Neutrophil (primary cell): Measurements from ENCODE around the gene GPC6.

Experiments used
- H3K27ac ChIP-seq: fragments of 200-600 bp; sonication (generic); 2 replicates; pipeline ENCODE4 v1.5.1; 2016; ENCODE audit warnings: mild to moderate bottlenecking, moderate library complexity
- H3K27me3 ChIP-seq: fragments of 200-600 bp; sonication (generic); 2 replicates; pipeline ENCODE4 v1.6.0; 2016; ENCODE audit warnings: mild to moderate bottlenecking
- H3K36me3 ChIP-seq: fragments of 200-600 bp; sonication (generic); 2 replicates; pipeline ENCODE4 v1.5.1; 2017
- H3K4me1 ChIP-seq, 2 experiments: fragments of 200-600 bp in 1 of 2; sonication (generic) in 1 of 2; 1 replicate in 1 of 2; 2 replicates in 1 of 2; pipeline versions ENCODE4 v1.5.1 to v1.6.1; 2013 to 2016; ENCODE audit warnings: low read depth in 1 of 2, low read length in 1 of 2, mild to moderate bottlenecking in 1 of 2, moderate library complexity in 1 of 2; ENCODE audit not compliant: control insufficient read depth in 1 of 2, insufficient read depth in 1 of 2
- H3K4me3 ChIP-seq, 2 experiments: fragments of 200-600 bp in 1 of 2; sonication (generic) in 1 of 2; 1 replicate in 1 of 2; 2 replicates in 1 of 2; pipeline ENCODE4 v1.5.1; 2013 to 2016; ENCODE audit warnings: low read depth in 1 of 2, low read length in 1 of 2, mild to moderate bottlenecking in 1 of 2, moderate library complexity in 1 of 2
- H3K9me3 ChIP-seq: fragments of 200-600 bp; sonication (generic); 2 replicates; pipeline ENCODE4 v1.5.1; 2016
- CTCF ChIP-seq: fragments of 200-600 bp; sonication (generic); IDR thresholded peaks from 2 replicates; pipeline ENCODE4 v1.5.1; 2016; ENCODE audit warnings: antibody characterized with exemption

Gene GPC6

DNA sequence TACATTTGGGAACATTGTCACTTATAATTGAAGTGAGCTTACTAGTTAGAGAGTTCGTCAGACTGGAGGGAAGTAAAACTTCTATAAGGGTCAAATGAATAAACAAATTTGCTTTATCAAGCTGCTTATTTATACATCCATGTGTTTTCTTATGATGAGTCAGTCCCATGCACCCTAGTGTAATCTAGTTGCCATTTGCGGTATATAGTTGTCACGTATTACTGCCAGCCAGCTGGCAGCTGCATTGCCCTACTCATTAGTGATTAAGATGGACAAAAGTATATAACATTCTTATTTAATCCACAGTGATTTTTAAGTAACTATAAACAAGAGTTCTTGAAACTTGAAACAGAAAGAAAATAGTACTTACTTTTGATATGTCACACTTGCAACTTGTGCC lies 182.4 kb downstream of the GPC6 start:
- H3K27ac ChIP-seq = no peak overlapping the region
- H3K27me3 ChIP-seq = no peaks in the 10 kb centered on the region
- H3K36me3 ChIP-seq = no peaks in the 10 kb centered on the region
- H3K4me3 ChIP-seq = no peak overlapping the region
- no peaks in the 10 kb centered on the region for H3K4me1 ChIP-seq
- H3K9me3 ChIP-seq = no peaks in the 10 kb centered on the region
- TF ChIP-seq CTCF = no peak

GRCh38 chr13:93409816-93410215 lies 183.2 kb downstream of the GPC6 start:
- TF ChIP-seq CTCF = no peak
- no peaks in the 10 kb centered on the region for H3K27me3 ChIP-seq

GRCh38 chr13:93411186-93411680 lies 184.6 kb downstream of the GPC6 start:
- H3K9me3 ChIP-seq = no peaks in the 10 kb centered on the region
- TF ChIP-seq CTCF = no peak

More at GRCh38 chr13:93409816-93410215, 183.2 kb downstream of the GPC6 start:
- Histone ChIP-seq H3K9me3 (no peaks in the 10 kb centered on the region), H3K27ac (no peak overlapping the region), H3K4me3 (no peak overlapping the region), H3K4me1 (no peaks in the 10 kb centered on the region), H3K36me3 (no peaks in the 10 kb centered on the region)

DNA sequence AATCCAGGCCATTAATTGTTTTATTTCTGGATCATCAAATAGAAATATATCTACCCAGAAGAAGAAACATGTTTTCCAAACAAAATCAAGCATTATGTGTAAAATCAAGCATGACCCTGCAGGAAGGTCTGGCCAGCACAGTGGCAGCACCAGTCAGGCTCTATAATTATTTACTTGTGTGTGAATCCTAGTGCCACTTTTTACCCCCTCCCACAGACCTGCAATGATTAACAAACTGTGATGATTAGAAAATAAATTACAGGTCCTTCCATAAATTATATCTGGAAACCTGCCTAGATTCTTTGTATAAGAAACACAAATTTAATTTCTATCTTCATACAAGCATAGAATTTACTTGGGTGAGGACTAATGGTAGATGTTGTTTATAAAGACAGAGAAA lies 186.1 kb downstream of the GPC6 start:
- no peak for TF ChIP-seq CTCF

More at GRCh38 chr13:93411186-93411680, 184.6 kb downstream of the GPC6 start:
- H3K36me3 ChIP-seq = no peaks in the 10 kb centered on the region
- H3K27me3 ChIP-seq = no peaks in the 10 kb centered on the region
- no peak overlapping the region for H3K4me3 ChIP-seq
- no peaks in the 10 kb centered on the region for H3K4me1 ChIP-seq
- no peak overlapping the region for H3K27ac ChIP-seq

GRCh38 chr13:93413972-93414717 lies 187.5 kb downstream of the GPC6 start:
- Histone ChIP-seq H3K4me3 (no peak overlapping the region), H3K36me3 (no peaks in the 10 kb centered on the region), H3K9me3 (no peaks in the 10 kb centered on the region), H3K4me1 (no peaks in the 10 kb centered on the region), H3K27ac (no peak overlapping the region), H3K27me3 (no peaks in the 10 kb centered on the region)
- no peak for TF ChIP-seq CTCF

More for the DNA sequence above, 186.1 kb downstream of the GPC6 start:
- H3K36me3 ChIP-seq = no peaks in the 10 kb centered on the region
- H3K4me1 ChIP-seq = no peaks in the 10 kb centered on the region
- H3K27ac ChIP-seq = no peak overlapping the region
- no peaks in the 10 kb centered on the region for H3K9me3 ChIP-seq
- no peaks in the 10 kb centered on the region for H3K27me3 ChIP-seq
- no peak overlapping the region for H3K4me3 ChIP-seq
